GM12873 (cell line): ENCODE results near the gene SLC35D3.

Experiments used
- TF ChIP-seq, protein P1 (sequence below): IDR thresholded peaks from 2 replicates; pipeline ENCODE4 v1.5.1; 2012; ENCODE audit warnings: low read depth, mild to moderate bottlenecking, moderate library complexity, low read length, control low read depth; ENCODE audit not compliant: insufficient read depth; ENCODE audit errors: missing control alignments

SLC35D3 gene

GRCh38 chr6:136952714-136953260 is 30.7 kb downstream of the SLC35D3 start:
- TF ChIP-seq, protein P1, sequence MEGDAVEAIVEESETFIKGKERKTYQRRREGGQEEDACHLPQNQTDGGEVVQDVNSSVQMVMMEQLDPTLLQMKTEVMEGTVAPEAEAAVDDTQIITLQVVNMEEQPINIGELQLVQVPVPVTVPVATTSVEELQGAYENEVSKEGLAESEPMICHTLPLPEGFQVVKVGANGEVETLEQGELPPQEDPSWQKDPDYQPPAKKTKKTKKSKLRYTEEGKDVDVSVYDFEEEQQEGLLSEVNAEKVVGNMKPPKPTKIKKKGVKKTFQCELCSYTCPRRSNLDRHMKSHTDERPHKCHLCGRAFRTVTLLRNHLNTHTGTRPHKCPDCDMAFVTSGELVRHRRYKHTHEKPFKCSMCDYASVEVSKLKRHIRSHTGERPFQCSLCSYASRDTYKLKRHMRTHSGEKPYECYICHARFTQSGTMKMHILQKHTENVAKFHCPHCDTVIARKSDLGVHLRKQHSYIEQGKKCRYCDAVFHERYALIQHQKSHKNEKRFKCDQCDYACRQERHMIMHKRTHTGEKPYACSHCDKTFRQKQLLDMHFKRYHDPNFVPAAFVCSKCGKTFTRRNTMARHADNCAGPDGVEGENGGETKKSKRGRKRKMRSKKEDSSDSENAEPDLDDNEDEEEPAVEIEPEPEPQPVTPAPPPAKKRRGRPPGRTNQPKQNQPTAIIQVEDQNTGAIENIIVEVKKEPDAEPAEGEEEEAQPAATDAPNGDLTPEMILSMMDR = no peak

DNA sequence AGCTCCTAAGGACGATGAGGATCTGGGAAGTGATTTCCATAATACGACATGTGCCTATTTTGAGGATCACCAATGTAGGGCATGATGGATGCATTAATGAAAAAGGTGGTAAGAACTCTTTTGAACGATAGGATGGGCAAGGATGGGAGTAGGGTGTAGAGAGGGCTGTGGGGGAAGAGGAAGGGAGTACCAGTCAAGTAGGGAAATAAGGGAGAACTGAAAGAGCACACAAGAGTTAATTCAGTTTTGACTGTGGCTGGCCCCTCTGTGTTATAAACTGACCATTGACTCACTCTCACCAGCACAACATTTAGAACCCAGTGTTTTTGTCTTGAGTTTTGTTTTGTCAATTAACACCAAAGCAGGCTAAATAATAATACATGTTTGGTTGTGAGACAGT is 33.0 kb downstream of the SLC35D3 start:
- TF ChIP-seq, protein P1 = no peak

GRCh38 chr6:136956590-136957544 is 34.8 kb downstream of the SLC35D3 start:
- TF ChIP-seq, protein P1 = no peak

GRCh38 chr6:136958168-136958567 is 36.1 kb downstream of the SLC35D3 start:
- TF ChIP-seq, protein P1 = no peak

- TF ChIP-seq, protein P1 = no peak
These were observed 37.4 kb downstream of the SLC35D3 start for GRCh38 chr6:136959471-136959891.

- TF ChIP-seq, protein P1 = no peak
These were observed 38.7 kb downstream of the SLC35D3 start for GRCh38 chr6:136960781-136961180.

- TF ChIP-seq, protein P1 = no peak
These were observed 39.7 kb downstream of the SLC35D3 start for GRCh38 chr6:136961848-136962247.
